Measurements from ENCODE around the gene ZBTB20. TPM values are rescaled to one million over a fixed set of nuclear protein-coding genes. Genes with fewer than 3 reads are reported as not detected.
A peak's percentile ranks its signal among the peaks of the same experiment; 100 is the strongest.

The ZBTB20 gene
- total and polyA plus RNA-seq, 4 donors = 3.1 to 57.4 (median 29.3) TPM

DNA sequence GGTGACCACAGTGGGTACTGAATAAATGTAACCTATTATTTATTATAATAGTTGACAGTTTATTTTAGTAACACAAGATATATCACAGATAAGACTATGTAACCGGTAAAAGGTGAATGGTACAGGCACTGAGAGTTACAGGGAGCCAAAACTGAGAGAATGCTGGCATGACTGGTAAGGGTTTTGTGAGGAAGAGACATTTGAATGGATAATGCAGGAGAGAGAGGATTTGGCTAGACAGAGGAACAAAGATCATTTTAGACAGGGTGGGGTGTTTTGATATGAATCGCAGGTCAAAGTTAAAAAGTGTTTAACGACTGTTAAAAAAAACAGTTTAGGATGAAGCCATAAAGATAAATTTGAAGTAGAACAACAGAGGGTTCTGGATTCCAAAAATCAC is 421.1 kb downstream of the ZBTB20 start:
- H3K9me3 ChIP-seq (ENCODE audit: control insufficient read depth, insufficient read depth, low read length) = no peaks in the 10 kb centered on the region
- no peak overlapping the region for H3K27ac ChIP-seq (ENCODE audit: low read depth, low read length)
- no peaks in the 10 kb centered on the region for H3K4me1 ChIP-seq (ENCODE audit: control insufficient read depth, insufficient read depth, low read length)
- H3K36me3 ChIP-seq (ENCODE audit: control insufficient read depth, insufficient read depth, low read length) = no peaks in the 10 kb centered on the region
- DNase-seq (ENCODE audit: low read depth in 4 of 6, low spot score in 6 of 6) = no peak
- 86% methylated on average over 1 of the region's 3 CpGs for WGBS (ENCODE audit: insufficient coverage)
- no peaks in the 10 kb centered on the region for H3K27me3 ChIP-seq (ENCODE audit: control insufficient read depth, insufficient read depth, low read length)
- H3K4me3 ChIP-seq (ENCODE audit: low read depth, low read length) = no peak overlapping the region

DNA sequence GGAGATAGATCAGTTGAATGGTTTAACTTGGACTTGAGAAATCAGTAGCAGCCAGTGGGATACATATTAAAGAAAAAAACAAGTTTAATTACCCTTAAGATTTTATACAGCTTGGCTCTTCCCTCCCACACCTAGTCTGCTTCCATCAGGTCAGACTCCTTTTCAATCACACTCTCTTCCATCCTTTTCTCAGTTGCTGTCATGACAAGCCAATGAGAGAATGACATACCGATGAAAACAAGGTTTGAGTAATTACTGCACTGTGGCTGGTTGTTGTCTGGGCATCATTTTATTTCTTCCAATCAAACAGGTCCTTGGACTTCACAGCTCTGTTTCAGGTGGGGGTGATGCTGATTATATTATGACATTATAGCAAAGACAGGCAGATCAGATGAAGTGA is 424.6 kb downstream of the ZBTB20 start:
- Histone ChIP-seq H3K4me1 (ENCODE audit: control insufficient read depth, insufficient read depth, low read length) (no peaks in the 10 kb centered on the region), H3K4me3 (ENCODE audit: low read depth, low read length) (no peak overlapping the region), H3K36me3 (ENCODE audit: control insufficient read depth, insufficient read depth, low read length) (no peaks in the 10 kb centered on the region), H3K27me3 (ENCODE audit: control insufficient read depth, insufficient read depth, low read length) (no peaks in the 10 kb centered on the region), H3K9me3 (ENCODE audit: control insufficient read depth, insufficient read depth, low read length) (no peaks in the 10 kb centered on the region), H3K27ac (ENCODE audit: low read depth, low read length) (no peak overlapping the region)
- DNase-seq (ENCODE audit: low read depth in 4 of 6, low spot score in 6 of 6) = peak in 1 of 6 donors; percentile 25
- no CpG with 5 or more reads among the region's 1 CpG for WGBS (ENCODE audit: insufficient coverage)

DNA sequence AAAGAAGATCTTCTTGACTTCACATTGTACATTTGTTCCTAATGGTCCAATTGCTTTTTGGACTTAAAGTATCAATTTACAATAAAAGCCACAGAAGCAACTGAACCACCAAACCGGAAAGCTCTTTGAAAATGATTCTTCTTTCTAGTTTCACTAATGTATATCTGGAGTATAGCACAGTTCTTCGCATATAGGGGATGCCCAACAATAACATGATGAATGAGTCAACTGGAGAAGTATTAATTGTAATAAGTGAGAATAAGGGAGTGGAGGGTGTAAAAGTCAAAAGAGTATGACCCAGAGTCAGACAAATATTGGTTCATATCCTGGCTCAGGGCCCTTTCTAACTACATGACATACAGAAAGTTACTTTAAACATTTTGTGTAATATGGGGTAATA is 425.2 kb downstream of the ZBTB20 start:
- Histone ChIP-seq H3K9me3 (ENCODE audit: control insufficient read depth, insufficient read depth, low read length) (no peaks in the 10 kb centered on the region), H3K36me3 (ENCODE audit: control insufficient read depth, insufficient read depth, low read length) (no peaks in the 10 kb centered on the region), H3K27ac (ENCODE audit: low read depth, low read length) (no peak overlapping the region), H3K27me3 (ENCODE audit: control insufficient read depth, insufficient read depth, low read length) (no peaks in the 10 kb centered on the region), H3K4me3 (ENCODE audit: low read depth, low read length) (no peak overlapping the region), H3K4me1 (ENCODE audit: control insufficient read depth, insufficient read depth, low read length) (no peaks in the 10 kb centered on the region)
- no CpG with 5 or more reads among the region's 2 CpGs for WGBS (ENCODE audit: insufficient coverage)
- no peak for DNase-seq (ENCODE audit: low read depth in 4 of 6, low spot score in 6 of 6)

DNA sequence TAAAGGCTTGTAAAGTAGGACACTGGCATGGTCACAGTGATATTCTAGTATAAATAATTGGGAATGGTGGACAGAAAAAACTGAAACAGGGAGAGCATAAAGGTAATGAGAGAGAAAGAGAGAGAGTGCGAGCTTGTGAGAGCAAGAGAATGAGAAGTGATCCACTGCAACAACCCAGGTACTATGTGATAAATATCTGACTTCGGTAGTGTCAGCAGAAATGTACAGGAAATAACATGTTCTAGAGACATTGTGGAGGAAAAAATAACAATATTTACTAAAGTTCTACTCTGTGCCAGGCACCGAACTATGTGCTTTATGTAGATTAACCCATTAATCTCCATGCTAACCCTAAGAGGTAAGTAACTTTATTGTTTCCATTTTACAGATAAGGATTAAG is 425.9 kb downstream of the ZBTB20 start:
- Histone ChIP-seq H3K9me3 (ENCODE audit: control insufficient read depth, insufficient read depth, low read length) (no peaks in the 10 kb centered on the region), H3K4me1 (ENCODE audit: control insufficient read depth, insufficient read depth, low read length) (no peaks in the 10 kb centered on the region), H3K36me3 (ENCODE audit: control insufficient read depth, insufficient read depth, low read length) (no peaks in the 10 kb centered on the region), H3K27ac (ENCODE audit: low read depth, low read length) (no peak overlapping the region), H3K27me3 (ENCODE audit: control insufficient read depth, insufficient read depth, low read length) (no peaks in the 10 kb centered on the region), H3K4me3 (ENCODE audit: low read depth, low read length) (no peak overlapping the region)
- 100% methylated on average over 1 of the region's 3 CpGs for WGBS (ENCODE audit: insufficient coverage)
- no peak for DNase-seq (ENCODE audit: low read depth in 4 of 6, low spot score in 6 of 6)

DNA sequence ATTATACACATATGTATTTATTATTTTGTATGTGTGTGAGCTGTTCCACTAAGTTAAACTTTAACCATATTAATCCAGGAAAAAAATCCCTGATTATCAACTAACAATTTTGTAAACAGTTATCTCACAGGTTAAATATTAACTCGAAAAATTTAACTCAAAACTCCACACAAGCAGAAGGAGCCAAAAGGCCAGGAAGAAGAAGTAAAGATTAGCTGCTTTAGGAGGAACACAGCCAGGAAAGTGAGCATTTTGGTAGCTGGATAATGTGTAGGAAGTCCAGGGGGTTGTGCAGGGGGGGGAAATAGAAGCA is 428.2 kb downstream of the ZBTB20 start:
- no peaks in the 10 kb centered on the region for H3K9me3 ChIP-seq (ENCODE audit: control insufficient read depth, insufficient read depth, low read length)
- no CpG with 5 or more reads among the region's 1 CpG for WGBS (ENCODE audit: insufficient coverage)

DNA sequence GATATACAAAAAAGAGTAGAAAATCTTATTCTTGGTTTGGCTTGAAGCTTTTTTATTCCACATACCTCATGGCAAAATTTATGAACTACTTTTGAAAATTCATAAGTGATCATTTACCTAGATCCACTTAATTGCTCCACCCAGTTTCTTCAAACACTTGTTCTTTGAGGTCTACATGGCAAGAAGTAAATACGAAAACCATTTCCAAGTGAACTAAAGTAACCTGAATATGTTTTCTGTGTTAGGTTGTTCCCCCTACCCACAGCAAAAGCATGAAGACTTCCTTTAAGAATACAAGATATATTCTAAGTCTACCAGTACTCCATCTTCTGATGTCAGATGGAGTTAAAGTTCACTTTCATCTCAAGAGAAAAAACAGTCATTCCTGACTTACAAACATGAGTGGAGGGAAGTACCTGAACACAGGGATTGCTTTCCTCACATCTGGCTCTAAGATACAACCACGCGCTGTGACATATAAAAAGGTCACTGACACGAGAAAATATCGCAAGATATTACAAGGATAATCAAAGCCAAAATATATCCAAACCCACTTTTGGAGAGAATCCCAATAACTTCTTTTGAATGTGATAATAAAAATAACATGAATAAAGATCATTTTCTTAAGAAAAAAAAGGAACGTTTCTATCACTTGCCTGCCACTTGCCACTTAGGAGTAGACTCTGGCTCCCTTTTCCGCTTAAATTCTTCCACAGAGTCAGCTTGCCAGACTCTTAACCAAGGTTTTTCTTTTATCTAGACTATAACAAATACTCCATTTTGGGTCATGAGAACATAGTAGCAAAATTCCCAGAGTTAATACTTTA is 428.8 kb downstream of the ZBTB20 start:
- Histone ChIP-seq H3K4me1 (ENCODE audit: control insufficient read depth, insufficient read depth, low read length) (no peaks in the 10 kb centered on the region), H3K36me3 (ENCODE audit: control insufficient read depth, insufficient read depth, low read length) (no peaks in the 10 kb centered on the region), H3K9me3 (ENCODE audit: control insufficient read depth, insufficient read depth, low read length) (no peaks in the 10 kb centered on the region), H3K27ac (ENCODE audit: low read depth, low read length) (no peak overlapping the region), H3K27me3 (ENCODE audit: control insufficient read depth, insufficient read depth, low read length) (no peaks in the 10 kb centered on the region), H3K4me3 (ENCODE audit: low read depth, low read length) (no peak overlapping the region)
- no CpG with 5 or more reads among the region's 7 CpGs for WGBS (ENCODE audit: insufficient coverage)
- no peak for DNase-seq (ENCODE audit: low read depth in 4 of 6, low spot score in 6 of 6)

More for the DNA sequence above, 428.2 kb downstream of the ZBTB20 start:
- no peaks in the 10 kb centered on the region for H3K27me3 ChIP-seq (ENCODE audit: control insufficient read depth, insufficient read depth, low read length)
- no peak overlapping the region for H3K27ac ChIP-seq (ENCODE audit: low read depth, low read length)
- no peaks in the 10 kb centered on the region for H3K36me3 ChIP-seq (ENCODE audit: control insufficient read depth, insufficient read depth, low read length)
- H3K4me3 ChIP-seq (ENCODE audit: low read depth, low read length) = no peak overlapping the region
- DNase-seq (ENCODE audit: low read depth in 4 of 6, low spot score in 6 of 6) = no peak
- no peaks in the 10 kb centered on the region for H3K4me1 ChIP-seq (ENCODE audit: control insufficient read depth, insufficient read depth, low read length)

DNA sequence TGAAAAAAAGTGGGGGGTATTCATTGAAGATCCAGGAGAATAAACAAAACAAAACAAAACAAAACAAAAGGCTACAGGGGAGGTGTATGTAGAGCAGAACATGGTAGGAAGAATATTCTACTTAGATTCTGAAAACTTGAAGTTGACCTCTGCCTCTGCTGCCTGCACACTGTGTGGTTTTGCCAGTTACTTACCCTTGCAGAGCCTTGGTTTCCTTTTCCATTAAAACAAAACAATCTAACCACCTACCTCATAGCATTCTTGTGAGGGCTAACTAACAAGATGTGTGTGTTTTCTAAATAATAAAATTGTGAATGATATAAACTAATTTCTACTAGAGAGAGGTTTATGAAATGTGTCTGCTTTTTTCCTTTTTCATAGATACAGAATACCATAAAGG is 430.2 kb downstream of the ZBTB20 start:
- no peak overlapping the region for H3K27ac ChIP-seq (ENCODE audit: low read depth, low read length)
- no peak for DNase-seq (ENCODE audit: low read depth in 4 of 6, low spot score in 6 of 6)
- H3K4me3 ChIP-seq (ENCODE audit: low read depth, low read length) = no peak overlapping the region
- no peaks in the 10 kb centered on the region for H3K36me3 ChIP-seq (ENCODE audit: control insufficient read depth, insufficient read depth, low read length)
- H3K4me1 ChIP-seq (ENCODE audit: control insufficient read depth, insufficient read depth, low read length) = no peaks in the 10 kb centered on the region
- H3K27me3 ChIP-seq (ENCODE audit: control insufficient read depth, insufficient read depth, low read length) = no peaks in the 10 kb centered on the region
- no peaks in the 10 kb centered on the region for H3K9me3 ChIP-seq (ENCODE audit: control insufficient read depth, insufficient read depth, low read length)

DNA sequence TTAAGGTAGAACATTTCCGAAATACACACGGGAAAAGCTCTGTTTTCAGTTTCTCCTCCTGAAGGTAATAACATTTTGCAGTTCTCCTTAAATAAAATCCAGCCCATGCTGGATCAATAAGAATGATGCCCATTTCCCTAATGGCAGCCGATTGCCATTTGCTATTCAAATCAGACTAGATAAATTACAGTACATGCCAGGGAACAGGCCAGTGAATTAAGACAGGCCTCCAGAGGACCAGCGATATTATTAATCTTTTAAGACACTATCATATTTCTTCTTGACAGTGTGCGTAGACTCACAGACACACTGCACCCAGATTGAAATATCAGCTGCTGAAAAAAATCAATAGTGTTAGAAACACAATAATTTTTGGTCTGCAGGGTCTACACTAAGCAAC is 431.0 kb downstream of the ZBTB20 start:
- H3K27ac ChIP-seq (ENCODE audit: low read depth, low read length) = no peak overlapping the region
- peak in 1 of 6 donors; percentile 81 for DNase-seq (ENCODE audit: low read depth in 4 of 6, low spot score in 6 of 6)
- H3K27me3 ChIP-seq (ENCODE audit: control insufficient read depth, insufficient read depth, low read length) = no peaks in the 10 kb centered on the region
- WGBS (ENCODE audit: insufficient coverage) = 75% methylated on average over 4 of the region's 5 CpGs
- no peak overlapping the region for H3K4me3 ChIP-seq (ENCODE audit: low read depth, low read length)
- no peaks in the 10 kb centered on the region for H3K4me1 ChIP-seq (ENCODE audit: control insufficient read depth, insufficient read depth, low read length)
- H3K36me3 ChIP-seq (ENCODE audit: control insufficient read depth, insufficient read depth, low read length) = no peaks in the 10 kb centered on the region
- no peaks in the 10 kb centered on the region for H3K9me3 ChIP-seq (ENCODE audit: control insufficient read depth, insufficient read depth, low read length)

DNA sequence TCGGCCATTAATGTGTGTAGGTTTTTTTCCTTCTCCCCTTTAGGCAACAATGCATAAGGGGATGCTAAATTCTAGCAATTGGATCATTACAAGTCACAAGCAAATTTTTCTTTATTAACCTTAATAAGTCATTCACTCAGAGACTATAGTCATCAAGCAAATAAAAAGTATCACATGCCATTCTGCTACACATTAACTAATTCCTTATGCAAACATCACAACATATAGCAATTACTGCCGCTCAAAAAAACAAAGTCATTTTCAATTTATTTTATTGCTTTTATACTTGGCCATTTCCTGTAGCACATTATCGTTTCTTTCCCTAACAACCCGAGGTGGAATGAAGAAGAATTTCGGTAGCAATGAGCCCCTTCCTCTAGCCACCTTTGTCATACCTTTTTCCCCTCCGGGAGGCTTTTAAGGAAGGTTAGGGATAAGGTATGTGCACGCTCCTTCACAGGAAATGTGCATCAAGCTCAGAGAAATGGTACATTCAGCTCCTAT is 432.1 kb downstream of the ZBTB20 start:
- no CpG with 5 or more reads among the region's 7 CpGs for WGBS (ENCODE audit: insufficient coverage)

DNA sequence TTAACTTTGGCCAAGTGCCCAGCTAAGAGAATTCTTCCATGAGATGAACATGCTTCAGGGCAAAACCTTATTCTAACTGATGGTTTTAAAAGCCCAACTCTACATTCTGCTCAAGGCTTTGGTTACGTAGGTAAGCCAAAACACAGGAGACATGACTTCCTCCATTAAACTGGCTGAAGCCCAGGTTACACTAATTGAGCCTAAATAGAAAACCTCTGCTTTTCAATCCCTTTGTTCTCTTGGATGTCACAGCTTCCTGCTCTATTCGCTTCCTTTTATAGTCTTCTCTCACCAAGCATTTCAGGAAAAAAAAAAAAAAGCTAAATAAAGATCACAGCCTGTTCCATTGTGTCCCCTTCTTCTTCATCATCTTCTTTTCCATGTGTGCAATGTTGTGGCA is 432.9 kb downstream of the ZBTB20 start:
- 50% methylated on average over 1 of the region's 2 CpGs for WGBS (ENCODE audit: insufficient coverage)
- no peak overlapping the region for H3K4me3 ChIP-seq (ENCODE audit: low read depth, low read length)
- H3K27ac ChIP-seq (ENCODE audit: low read depth, low read length) = no peak overlapping the region
- no peaks in the 10 kb centered on the region for H3K4me1 ChIP-seq (ENCODE audit: control insufficient read depth, insufficient read depth, low read length)
- no peaks in the 10 kb centered on the region for H3K36me3 ChIP-seq (ENCODE audit: control insufficient read depth, insufficient read depth, low read length)
- H3K9me3 ChIP-seq (ENCODE audit: control insufficient read depth, insufficient read depth, low read length) = no peaks in the 10 kb centered on the region
- DNase-seq (ENCODE audit: low read depth in 4 of 6, low spot score in 6 of 6) = no peak
- H3K27me3 ChIP-seq (ENCODE audit: control insufficient read depth, insufficient read depth, low read length) = no peaks in the 10 kb centered on the region

More for the DNA sequence above, 432.1 kb downstream of the ZBTB20 start:
- H3K9me3 ChIP-seq (ENCODE audit: control insufficient read depth, insufficient read depth, low read length) = no peaks in the 10 kb centered on the region
- no peak for DNase-seq (ENCODE audit: low read depth in 4 of 6, low spot score in 6 of 6)
- H3K4me1 ChIP-seq (ENCODE audit: control insufficient read depth, insufficient read depth, low read length) = no peaks in the 10 kb centered on the region
- no peak overlapping the region for H3K27ac ChIP-seq (ENCODE audit: low read depth, low read length)
- no peaks in the 10 kb centered on the region for H3K27me3 ChIP-seq (ENCODE audit: control insufficient read depth, insufficient read depth, low read length)
- no peak overlapping the region for H3K4me3 ChIP-seq (ENCODE audit: low read depth, low read length)
- no peaks in the 10 kb centered on the region for H3K36me3 ChIP-seq (ENCODE audit: control insufficient read depth, insufficient read depth, low read length)

Measured in spinal cord (tissue), 10 donors.